GM12874 (cell line): ENCODE data around the gene ZC3H11A.

Experiments used
- TF ChIP-seq, protein P1 (sequence below): IDR thresholded peaks from 2 replicates; pipeline ENCODE4 v1.5.1; 2011; ENCODE audit warnings: low read depth, mild to moderate bottlenecking, control low read depth, low read length, moderate library complexity; ENCODE audit not compliant: insufficient read depth

The ZC3H11A gene

DNA sequence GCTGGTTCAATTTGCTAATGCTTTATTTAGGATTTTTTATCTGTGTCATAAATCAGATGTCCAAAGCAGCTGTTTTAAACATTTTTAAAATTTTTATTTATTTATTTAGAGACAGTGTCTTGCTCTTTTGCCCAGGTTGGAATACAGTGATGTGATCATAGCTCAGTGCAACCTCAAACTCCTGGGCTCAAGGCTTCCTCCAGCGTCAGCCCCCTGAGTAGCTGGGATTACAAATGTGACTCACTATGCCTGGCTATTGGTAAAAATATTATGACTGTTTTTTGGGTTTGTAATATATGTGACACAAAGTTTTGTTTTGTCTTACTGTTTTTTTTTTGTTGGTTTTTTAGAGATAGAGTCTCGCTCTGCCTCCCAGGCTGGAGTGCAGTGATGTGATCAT lies 11.8 kb downstream of the ZC3H11A start:
- TF ChIP-seq, protein P1, sequence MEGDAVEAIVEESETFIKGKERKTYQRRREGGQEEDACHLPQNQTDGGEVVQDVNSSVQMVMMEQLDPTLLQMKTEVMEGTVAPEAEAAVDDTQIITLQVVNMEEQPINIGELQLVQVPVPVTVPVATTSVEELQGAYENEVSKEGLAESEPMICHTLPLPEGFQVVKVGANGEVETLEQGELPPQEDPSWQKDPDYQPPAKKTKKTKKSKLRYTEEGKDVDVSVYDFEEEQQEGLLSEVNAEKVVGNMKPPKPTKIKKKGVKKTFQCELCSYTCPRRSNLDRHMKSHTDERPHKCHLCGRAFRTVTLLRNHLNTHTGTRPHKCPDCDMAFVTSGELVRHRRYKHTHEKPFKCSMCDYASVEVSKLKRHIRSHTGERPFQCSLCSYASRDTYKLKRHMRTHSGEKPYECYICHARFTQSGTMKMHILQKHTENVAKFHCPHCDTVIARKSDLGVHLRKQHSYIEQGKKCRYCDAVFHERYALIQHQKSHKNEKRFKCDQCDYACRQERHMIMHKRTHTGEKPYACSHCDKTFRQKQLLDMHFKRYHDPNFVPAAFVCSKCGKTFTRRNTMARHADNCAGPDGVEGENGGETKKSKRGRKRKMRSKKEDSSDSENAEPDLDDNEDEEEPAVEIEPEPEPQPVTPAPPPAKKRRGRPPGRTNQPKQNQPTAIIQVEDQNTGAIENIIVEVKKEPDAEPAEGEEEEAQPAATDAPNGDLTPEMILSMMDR: no peak

DNA sequence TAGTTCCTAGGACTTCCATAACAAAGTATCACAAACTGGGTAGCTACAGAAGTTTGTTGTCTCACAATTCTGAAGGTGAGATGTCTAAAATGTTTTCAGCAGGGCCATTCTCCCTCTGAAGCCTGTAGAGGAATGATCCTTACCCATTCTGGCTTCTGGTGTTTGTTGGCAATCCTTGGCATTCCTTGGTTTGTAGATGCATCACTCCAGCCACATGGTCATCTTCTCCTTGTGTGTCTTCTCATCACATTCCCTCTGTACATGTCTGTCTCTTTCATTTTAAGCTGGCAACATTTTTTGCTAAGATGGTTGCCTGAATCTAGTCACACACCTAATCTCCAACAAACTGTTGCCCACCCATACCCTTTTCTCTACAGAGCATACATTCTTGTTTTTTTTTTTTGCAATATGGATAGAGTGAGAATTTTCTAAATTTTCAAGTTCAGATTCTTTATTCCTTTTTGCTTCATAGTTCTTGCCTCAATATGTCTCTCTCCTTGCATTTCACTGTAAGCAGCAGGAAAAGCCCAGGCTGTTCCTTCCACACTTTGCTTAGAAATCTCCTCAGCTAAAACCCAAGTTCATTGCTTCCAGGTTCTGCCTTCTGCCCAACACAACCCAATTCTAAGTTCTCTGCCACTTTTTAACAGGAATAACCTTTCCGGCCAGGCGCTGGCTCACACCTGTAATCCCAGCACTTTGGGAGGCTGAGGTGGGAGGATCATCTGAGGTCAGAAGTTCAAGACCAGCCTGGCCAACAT lies 18.3 kb downstream of the ZC3H11A start:
- TF ChIP-seq, protein P1: no peak

DNA sequence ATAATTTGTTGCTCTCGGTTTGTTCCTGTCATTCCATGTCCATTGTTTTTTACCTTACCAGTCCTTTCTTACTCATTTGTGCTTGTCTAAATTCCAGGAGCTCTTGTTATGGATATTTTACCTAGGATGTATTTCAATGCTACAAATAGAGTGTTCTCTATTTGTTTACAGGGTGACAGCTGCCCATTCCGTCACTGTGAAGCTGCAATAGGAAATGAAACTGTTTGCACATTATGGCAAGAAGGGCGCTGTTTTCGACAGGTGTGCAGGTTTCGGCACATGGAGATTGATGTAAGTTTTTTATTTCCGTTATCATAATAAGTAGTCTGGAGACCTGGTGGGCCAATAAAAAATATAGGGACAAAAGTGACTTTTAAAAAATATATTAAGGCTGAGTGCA lies 23.0 kb downstream of the ZC3H11A start:
- TF ChIP-seq, protein P1: no peak

DNA sequence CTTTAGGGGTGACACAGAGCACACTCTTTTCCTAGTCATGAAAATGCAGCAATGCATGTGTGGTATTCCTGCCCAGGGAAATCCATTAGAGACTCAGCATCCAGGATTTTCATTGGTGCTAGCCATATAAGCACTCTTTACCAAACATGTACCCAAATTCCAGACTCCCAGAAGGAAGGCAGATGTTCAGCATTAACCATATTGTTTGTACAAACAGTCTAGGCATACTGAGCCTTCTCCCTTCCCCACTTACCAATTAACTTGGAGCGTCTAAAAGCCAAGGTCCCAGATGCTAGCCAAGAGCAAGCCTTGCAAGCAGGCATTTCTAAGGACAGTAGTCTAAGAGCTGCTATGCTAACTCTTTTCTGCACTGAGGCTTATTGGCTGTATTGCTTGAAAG lies 27.9 kb downstream of the ZC3H11A start:
- TF ChIP-seq, protein P1: no peak

DNA sequence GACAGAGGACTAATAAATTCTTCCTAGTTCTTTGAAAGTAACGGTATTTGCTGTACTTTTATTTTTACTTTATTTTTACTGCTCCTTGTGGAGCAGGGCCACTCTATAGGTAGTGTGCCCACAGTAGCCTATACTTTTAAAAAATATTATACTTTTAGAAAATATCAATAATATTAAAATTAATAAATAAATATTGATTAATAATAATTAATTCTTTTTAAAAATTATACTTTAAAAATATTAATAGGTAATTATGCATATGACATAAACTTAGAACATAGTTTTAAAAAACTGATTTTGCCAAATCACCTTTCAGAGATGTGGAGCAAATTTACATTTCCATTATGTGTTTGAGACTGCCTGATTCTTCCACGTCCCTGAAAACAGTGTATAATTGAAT lies 30.8 kb downstream of the ZC3H11A start:
- TF ChIP-seq, protein P1: no peak

DNA sequence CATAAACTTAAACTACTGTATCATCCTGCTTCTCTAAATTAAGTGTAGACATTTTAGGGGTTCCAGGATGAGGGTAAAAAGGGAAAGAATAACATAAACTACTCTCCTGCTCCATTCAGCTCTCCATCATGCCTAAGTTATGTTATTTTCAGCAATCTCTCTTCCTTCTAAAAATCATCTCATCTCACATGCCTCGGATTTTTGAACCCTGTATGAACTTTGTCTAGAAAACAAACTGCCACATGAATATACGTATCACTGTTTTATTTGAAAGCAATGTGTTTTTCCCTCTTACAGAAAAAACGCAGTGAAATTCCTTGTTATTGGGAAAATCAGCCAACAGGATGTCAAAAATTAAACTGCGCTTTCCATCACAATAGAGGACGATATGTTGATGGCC lies 32.6 kb downstream of the ZC3H11A start:
- TF ChIP-seq, protein P1: no peak

DNA sequence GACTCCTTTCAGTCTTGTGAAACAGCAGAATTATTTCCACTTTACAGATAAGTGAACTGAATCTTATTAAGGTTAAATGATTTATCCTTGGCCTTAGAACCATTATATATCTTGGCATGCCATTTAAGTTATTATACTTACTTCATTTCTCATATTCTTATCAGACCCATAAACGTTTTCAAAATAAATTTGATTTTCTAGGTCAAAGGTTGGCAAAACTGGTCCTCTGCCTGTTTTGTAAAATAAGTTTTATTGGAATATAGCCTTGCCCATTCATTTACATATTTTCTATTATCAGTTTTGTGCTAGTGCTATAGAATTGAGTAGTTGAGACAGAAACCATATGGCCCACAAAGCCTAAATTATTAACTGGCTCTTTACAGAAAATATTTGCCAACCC lies 33.1 kb downstream of the ZC3H11A start:
- TF ChIP-seq, protein P1: no peak
